ENCODE results near the gene TBCD.

TBCD gene

DNA sequence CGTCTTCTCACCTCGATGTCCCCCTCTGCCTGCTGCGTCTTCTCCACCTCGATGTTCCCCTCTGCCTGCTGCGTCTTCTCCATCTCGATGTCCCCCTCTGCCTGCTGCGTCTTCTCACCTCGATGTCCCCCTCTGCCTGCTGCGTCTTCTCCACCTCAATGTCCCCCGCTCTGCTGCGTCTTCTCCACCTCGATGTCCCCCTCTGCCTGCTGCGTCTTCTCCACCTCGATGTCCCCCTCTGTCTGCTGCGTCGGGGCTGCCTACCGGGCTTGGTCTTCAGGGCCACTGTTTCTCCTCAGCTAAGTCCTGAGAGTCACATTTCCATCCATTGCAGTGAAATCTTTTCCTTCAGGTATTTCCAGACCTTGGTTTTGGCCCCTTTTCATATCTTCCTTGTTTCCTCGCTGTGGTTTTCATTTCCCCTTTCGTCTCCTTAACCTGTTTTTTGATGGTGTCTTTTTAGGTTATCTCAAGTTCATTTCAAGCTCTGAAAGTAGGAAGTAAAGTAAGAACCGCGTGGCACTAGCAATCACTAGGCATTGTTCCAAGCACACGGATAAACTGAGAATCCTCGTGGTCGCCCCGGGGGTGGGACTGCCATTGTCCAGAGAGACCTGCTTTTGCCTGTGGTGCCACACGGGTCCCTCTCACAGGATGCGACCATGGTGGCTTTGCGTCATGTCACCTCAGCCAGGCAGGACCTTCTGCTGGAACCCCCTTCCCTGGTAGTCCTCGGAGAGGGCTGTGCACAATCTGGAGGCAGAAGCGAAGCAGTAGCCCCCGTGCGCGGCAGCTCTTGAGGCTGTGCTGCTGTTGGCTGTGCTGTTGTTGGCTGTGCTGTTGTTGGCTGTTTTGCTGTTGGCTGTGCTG is 97.4 kb downstream of the TBCD start:
- no peak for DNase-seq

DNA sequence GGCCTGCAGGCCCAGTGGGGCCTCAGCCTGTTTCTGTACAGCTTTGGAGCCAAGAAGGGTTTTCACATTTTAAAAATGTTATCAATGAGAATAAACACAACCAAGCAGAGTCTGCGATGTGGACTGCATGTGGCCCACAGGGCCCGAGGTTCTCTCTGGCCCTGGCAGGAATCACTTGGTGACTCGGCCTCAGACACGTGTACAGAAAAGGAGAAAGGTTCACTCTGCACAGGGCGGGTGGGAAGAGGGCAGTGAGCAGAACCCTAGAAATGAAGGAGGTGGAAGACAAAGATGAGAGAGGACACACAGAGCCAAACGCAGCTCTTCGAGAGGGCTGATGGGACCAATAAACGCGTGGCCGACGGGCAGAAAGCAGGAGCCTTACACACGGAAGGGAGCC is 99.5 kb downstream of the TBCD start:
- no peak for DNase-seq

DNA sequence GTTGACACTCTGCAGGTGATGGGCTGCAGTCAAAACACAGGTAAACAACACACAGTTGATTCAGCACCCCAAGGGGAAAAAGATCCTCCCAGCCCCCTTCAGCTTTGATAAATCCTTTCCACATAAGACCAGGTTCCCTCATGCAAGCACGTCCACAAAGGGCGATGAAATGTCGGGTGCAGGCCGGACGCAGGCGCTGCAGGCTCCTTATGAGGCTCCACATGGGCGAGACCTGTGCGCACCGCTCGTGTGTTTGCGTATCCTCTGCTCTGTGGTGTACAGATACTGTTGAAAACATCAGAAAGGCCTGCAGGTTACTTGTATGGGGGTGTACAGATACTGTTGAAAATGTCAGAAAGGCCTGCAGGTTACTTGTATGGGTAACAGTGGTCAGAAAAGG is 102.4 kb downstream of the TBCD start:
- no peak for DNase-seq

DNA sequence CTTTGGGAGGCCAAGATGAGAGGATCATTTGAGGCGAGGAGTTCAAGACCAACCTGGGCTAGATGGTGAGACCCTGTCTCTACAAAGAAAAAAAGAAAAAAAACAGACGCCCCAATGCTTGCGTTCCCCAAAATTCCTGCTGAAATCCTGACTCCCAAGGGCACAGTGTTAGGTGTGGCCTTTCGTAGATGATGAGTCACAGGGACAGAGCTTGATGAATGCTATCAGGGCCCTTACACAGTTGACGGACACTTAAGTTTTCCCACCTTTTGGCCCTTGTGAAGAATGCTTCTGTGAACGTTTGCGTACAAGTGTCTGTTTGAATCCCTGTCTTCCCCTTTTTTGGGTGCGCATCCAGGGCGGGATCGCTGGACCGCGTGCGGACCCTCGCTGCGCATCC is 104.5 kb downstream of the TBCD start:
- no peak for DNase-seq

DNA sequence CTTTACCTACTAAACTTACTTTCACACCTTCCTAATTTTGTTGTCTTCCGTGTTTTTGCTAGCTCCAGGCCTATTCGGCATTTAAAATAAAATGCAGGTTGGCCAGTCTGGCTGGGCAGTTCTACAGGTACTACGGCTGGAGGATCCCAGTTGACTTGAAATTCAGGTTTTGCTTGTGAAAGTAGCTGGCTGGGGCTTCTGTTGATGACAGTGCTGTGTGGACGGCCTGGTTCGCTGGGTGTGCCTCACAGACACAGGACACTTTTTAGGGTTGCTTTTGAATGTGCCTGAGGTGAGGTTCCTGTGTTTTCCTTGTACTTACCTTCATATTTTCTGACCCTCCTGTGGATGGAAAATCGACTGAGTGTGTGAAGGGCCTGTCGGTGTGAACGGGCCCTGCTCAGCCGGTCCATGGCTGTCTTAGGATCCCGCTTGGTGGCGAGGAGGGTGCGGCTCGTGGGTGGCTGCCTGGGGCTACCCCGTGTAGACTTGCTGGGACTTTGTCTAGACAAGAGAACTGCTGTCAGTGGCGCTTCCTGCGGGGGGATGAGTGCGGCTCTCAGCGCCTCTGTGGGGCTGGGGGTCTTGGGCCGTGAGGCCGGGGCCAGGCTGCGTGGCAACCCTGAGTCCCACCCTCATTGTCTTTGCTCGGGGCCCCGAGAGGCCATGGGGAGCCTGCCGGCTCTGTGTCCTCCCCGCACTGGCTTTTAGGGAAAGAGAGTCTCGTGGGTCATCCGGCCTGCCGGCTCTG is 106.7 kb downstream of the TBCD start:
- DNase-seq, result no peak

DNA sequence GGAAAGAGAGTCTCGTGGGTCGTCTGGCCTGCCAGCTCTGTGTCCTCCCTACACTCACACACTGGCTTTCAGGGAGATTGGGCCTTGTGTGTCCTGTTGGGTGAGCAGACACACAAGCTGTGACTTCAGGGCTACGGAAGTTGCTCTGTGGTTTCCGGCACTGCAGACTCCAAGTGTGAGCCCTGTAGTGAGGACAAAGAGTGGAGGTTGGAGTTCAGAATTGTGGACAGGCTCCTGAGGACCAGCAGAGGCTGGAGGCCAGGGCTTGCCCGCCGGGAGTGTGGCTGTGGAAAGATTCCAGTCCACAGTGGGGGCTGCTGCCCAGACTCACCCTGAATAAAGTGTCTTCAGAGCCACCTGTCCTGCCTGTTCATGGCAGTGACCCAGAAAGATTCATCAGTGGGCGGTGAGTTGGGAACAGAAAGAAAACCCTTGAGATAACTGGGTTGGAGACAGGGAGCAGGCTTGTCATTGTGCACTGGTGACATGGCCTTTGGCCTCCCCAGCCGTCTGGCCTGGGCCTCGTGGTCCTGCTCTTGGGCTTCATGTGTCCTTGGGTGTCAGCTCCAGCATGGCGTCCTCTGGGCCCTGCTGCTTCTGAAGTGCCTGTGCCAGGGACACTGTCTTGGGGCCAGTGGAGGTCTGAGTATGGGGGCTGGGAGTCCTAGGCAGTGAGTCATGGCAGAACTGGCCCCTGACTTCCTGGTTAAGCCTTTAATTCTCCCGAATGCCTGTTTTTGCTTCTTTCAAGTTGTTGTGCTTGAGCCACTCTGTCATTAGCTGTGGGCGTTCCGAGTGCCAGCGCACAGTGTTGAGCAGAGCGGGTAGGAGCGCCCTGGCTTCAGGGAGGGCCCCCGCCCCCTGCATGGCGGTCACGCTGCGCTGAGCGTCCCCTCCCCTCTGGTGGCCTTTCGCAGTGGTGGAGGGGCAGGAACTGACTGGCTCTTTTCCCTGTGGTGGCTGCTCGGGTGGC is 107.9 kb downstream of the TBCD start:
- DNase-seq, result peak in 9 of 51 donors; percentile 20 to 59 (median 35)

DNA sequence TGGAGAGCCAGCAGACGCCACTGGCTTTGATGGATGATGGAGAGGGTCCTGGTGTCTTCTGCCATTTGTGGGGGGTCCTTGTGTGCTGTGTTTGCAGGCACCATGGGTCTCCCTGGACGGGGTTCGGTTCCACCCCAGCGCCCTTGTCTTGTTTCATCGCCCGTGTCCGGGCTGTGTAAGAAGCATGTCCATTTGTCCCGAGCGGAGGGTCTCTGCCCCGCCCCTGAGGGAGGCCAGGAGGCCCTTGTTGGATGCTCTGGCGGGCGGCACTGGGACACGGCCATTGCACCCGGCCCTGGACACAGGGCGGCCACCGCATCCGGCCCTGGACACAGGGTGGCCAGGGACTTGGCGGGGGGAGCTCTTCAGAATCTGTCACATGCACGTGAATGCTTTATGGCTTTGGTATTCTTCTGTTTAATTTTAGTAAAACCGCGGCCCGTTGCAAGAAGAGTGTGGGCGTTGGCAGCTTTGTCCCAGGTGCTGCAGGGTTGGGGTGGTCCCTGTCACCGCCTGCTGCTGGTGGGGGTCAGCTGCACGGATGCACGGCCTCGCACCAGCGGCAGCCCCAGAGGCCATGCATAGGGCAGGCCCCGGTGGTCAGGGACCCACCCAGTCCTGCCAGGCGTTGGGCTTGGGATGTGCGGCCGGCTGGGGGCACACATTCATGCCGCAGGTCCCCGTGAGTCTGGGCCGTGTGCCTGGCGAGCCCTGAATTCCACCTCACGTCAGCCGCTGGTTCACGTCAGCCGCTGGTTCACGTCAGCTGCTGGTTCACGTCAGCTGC is 108.9 kb downstream of the TBCD start:
- DNase-seq, result no peak

DNA sequence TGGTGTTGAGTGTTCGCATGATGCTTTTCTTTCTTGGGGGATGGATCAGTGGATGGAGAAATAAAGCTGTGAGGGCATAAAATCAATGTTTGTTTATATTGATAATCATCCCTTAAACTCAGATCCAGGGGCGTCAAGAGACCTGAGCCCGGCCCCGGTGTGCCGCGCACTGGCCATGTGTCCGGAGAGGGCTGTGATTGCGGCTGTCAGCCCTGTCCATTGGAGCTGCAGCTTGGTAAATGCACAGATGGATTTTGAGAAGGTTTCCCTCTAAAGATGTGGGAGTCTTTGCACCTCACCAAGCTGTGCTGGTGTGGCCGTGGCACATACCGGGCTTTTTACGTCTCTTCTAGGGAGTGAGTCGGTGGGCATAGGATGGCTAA is 109.5 kb downstream of the TBCD start:
- DNase-seq, result no peak

DNA sequence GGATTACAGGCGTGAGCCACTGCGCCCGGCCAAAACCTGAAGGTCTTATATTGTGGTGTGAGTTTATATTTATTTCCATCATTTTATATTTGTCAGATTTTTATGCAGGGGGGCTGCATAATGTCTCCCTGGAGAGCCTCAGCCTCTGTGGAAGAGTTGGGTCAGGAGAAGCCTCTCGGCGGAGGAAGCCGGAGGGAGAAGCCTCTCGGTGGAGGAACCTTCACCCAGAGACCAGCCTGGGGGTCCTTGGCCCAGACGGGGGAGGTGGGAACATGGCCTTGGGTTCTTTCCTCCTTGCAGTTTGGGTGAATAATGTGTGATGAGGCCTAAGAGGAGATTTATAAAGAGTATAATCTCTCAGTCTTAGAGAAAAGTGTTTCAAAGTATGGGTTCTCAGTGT is 110.3 kb downstream of the TBCD start:
- no peak for DNase-seq

DNA sequence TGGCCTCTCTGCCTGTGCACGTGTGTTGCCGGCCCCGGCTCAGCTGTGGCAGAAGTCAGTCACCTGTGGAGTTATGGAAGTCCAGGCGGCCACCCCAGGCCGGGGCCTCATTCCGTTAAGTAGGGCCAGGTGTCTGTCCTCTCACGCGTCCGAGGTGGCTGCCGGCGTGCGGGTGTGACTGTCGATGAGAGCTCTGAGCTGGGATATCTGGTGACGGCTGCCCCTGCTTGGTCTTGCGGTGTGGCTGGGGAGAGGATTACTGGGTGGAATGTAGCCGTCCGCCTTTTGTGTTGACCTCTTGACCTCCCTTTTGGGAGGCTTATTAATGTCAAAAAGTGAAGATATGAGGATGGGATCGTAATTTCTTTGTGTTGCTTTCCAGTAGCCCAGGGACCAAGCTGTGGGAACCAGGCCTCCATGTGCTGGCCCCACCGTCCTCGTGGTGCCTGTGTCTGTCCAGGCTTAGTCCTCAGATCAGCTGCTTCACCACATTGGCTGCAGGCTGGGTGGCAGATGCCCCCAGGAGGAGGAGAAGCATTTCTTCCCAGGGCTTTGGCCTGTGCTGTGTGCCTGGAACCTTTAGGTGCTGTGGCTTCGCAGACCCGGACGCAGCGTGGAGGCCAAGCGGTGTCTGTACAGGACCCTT is 111.0 kb downstream of the TBCD start:
- DNase-seq, result no peak

DNA sequence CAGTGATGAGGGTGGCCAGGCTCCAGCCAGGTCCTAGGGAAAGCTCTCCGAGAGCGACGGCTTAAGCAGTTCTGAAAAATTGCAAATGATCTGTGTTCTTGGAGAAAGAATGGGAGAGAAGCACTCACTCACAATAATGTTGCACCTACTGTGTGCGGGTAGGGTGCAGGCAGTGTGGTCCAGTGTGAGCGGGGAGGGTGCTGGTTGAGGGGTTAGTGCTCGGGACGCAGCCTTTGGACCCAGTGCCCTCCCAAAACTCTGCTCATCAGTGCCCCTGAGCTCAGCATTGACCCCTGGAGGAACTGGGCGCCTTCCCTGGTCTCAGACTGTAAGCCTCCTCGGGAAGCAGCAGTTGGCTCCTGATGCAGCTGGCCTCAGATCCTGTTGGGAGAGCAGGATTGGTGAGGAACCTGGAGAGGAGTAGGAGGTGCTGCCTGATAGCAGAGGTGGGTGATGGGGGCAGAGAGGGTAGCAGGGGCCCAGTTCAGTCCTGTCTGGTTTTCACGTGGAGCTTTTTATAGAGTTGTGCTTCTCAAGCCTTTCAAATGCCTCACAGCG is 111.6 kb downstream of the TBCD start:
- DNase-seq, result no peak

DNA sequence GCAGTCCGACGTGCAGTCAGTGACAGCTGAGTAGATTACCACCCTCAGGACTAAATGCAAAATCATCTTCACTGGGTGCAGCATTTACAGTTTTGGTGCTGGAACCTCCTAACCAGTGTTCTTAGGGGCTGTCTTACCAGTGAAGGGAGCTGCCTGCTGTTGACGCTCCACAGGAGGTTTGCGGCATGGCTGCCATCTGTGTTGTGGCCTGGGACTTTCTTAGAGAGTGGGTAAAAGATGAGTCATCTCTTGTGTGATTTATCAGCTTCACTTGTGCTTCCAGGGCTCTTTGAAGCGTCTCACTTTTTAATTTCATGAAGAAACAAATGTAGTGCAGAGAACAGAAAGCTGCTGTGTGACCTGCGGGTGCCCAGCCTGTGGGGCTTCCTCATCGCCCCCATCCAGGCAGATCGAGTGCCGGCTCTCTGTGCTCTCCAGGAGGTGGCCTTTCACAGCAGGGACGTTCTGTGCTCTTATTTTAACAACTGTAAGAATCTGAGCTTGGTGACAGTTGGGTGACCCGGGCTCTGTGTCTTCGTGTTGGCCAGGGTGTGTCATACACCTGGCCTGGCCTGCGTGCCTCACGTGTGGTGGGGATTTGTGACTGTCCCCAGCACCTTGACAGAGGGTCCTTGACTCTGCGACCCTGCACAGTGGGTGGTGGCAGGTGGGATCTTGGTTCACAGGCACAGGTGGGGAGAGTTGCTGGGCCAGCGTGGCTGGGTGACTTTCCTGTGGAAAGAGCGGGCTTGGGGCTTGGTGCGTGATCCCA is 112.3 kb downstream of the TBCD start:
- DNase-seq, result no peak

DNA sequence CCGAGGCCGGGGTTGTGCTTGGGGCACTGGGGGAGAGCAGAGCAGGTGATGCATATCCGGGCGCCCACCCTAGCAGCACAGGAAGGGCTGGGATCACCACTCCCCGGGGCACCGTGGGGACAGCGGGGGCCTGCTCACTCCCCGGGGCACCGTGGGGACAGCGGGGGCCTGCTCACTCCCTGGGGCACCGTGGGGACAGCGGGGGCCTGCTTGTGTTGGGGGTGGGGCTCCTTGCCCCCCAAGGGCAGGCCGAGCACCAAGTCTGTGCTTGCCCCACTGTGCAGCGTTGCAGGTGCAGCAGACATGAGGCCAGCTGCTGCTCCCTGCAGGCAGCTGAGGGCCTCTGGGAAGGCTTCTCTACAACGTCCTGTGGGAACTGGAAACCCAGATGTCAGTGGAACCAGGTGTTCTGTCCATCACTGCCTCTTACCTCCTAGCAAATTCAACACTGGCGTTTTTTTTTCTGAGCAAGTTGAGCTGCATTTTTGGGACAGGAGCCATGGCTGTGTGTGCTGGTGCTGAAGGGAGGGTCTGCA is 112.9 kb downstream of the TBCD start:
- no peak for DNase-seq

DNA sequence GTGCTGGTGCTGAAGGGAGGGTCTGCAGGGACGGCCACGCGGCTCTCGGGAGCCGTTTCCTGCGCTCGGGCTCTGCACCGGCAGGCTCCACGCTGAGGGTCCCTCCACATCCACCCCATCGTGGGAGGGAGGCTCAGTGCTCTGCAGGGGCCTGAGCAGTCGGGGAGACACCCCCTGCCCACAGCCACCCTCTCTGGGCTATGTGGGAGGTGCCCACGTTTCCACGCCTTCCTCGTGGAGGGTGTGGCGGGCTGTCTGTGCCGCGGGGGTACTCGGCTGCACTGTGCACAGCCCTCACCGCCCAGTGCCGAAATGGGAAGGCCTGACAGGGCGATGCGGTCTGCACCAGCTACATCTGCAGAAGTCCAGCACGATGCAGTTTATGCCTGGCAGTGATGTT is 113.4 kb downstream of the TBCD start:
- no peak for DNase-seq

DNA sequence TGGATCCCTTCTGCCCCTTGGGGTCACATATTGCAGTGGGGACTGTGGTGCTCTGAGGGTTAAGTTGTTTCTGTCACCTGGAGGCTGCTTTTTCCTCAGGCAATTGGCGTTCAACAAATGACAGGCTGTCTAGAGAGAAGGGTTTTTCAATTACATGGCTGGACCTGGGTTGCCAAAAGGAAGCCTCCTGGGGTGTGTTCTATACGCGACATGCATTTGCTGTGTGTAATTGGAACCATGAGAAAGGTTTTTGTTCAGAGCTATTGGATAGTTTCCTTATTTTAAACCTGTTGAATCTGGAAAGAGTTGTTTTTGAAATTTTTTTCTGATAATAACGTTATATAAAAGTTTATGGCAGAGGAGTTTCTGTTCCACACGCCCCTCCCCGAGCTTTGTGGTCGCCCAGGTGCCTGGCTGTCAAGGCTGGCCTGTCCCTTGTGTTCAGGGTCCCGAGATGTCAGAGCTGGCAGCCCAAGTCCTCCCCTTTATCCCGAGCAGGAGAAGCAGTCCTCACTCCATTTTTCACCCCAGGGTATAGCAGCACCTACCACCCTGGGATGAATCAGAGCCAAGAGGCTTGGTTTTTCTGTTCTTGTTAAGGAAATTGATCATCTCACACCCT is 114.0 kb downstream of the TBCD start:
- DNase-seq, result no peak

DNA sequence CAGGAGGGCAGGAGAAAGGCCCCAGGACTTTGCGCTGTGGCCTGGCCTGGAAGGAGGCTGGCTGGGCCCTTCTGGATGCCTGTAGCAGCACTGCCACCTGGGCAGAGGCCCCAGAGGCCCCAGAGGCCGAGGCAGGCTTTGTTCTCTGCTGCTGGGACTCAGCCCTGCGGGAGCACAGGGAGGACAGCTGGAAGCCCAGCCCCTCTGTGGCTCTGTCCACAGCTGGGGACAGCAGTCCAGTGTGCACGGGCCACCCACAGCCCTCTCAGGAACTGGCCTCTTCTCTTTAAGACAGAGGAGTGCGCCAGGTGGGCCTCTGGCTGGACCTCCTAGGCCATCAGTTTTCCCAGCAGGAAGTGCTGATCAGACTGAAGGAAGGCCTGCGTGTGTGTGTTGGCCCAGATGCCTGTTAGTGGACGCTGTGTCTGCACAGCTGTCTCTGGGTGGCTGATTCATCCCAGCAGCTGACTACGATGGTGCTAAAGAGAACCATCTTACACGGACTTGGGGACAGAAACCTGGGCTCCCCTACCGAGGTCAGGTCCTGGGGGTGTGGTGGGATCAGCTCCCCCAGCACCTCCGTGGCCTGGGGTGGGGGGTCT is 114.8 kb downstream of the TBCD start:
- DNase-seq, result peak in 2 of 51 donors; percentile 26 to 39

DNA sequence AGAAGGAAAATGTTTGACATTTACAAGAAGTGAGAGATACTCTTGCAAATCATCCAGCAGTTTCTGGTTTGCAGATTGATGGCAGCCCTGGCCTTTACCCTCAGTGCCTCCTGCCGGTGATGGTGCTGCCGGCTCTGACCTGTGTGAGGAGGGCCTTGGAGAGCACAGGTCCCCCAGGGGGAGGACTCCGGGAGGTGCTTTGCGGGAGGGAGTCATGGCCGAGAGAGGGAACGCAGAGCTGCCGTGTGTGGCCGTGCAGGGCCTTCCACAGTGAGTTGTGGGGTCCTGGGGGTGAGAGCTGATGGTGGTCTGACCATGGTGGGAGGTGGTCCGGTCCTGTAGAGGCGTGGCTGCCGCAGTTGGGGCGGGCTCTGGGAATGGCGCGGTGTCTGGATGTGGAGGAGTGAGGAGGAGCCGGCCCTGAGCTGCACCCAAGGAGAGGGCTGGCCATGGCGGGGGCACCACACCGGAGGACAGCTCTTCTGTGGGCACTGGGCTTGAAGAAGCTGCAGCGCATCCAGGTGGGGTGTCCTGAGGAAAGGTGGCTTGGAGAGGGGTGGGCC is 116.0 kb downstream of the TBCD start:
- no peak for DNase-seq

DNA sequence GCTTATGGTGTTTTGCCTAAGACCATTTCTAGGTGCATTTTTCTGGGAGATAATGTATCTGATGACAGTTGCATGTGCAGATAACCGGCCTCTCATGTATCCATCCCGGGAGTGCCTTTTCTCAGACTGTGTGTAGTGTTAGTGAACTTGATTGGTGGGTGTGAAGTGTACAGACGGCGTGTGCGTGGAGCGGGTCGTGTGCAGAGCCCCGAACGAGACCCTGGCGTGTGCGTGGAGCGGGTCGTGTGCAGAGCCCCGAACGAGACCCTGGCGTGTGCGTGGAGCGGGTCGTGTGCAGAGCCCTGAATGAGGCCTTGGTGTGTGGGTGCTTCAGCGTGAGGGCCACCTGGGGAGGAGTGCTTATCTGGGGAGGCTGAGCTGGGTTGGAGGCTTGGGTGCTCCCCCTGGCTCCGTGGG is 116.9 kb downstream of the TBCD start:
- no peak for DNase-seq
